Nephron (organoid): Measurements from ENCODE around the gene DDX49.
A peak's percentile ranks its signal among the peaks of the same experiment; 100 is the strongest.
"Not testable (repeated sequence)": the region's sequence is repeated elsewhere in the genome, so short reads cannot be mapped to it uniquely, and the experiment has no call there.

ENCODE experiments used
- H3K27ac Mint-ChIP-seq, 3 experiments: 2 replicates each; pipeline ENCODE4 v1.8.0; 2020; ENCODE audit warnings: mixed read lengths in 3 of 3, mild to moderate bottlenecking in 2 of 3, moderate library complexity in 1 of 3
- H3K27me3 Mint-ChIP-seq: 2 replicates; pipeline ENCODE4 v1.8.0; 2021; ENCODE audit warnings: low read depth, mild to moderate bottlenecking, moderate library complexity, mixed read lengths
- H3K36me3 Mint-ChIP-seq: 2 replicates; pipeline ENCODE4 v1.8.0; 2020; ENCODE audit warnings: low read depth, mixed read lengths
- H3K4me1 Mint-ChIP-seq: 2 replicates; pipeline ENCODE4 v1.8.0; 2020; ENCODE audit warnings: mixed read lengths
- H3K4me3 Mint-ChIP-seq, 3 experiments: 2 replicates each; pipeline ENCODE4 v1.8.0; 2020; ENCODE audit warnings: mild to moderate bottlenecking in 3 of 3, mixed read lengths in 3 of 3, moderate library complexity in 2 of 3
- H3K9me3 Mint-ChIP-seq: 2 replicates; pipeline ENCODE4 v1.8.0; 2020; ENCODE audit warnings: mixed read lengths
- CTCF ChIP-seq, 3 experiments: fragments of 200-600 bp; sonication (generic); IDR thresholded peaks; one replicate each; pipeline ENCODE4 v1.5.0; 2021; ENCODE audit warnings: antibody characterized with exemption in 3 of 3; ENCODE audit not compliant: unreplicated experiment in 3 of 3

Gene DDX49

DNA sequence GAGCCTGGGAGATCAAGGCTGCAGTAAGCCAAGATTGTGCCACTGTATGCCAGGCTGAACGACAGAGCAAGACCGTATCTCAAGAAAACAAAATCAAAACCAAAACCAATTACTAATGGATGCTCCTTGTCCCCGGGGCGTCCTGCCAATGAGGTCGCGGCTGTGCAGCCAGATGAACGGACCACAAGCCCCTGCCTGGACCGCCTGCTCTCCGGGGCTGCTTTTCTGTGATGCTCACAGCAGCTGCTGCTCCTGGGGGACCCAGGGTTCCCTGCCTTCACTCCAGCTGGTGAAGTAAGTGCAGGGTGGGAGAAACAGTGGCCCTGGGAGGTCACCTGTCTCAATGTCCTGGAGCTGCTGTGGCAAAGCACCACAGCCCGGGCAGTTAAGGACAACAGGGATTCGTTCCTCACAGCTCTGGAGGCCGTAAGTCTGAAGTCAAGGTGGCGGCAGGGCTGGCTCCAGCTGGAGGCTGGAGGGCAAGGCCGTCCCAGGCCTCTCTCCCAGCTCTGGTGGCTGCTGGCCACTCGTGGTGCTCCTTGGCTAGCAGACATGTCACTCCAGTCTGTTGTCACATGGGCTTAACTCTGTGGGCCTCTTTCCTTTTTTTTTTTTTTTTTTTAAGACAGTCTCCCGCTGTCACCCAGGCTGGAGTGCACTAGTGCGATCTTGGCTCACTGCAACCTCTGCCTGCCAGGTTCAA is 10.4 kb upstream of the DDX49 start:
- no peaks in the 10 kb centered on the region for H3K9me3 Mint-ChIP-seq
- no peaks in the 10 kb centered on the region for H3K4me1 Mint-ChIP-seq
- H3K27me3 Mint-ChIP-seq, result no peaks in the 10 kb centered on the region
- H3K36me3 Mint-ChIP-seq, result peaks cover 20% of the 10 kb centered on the region
- TF ChIP-seq CTCF (IDR thresholded peaks at IDR 0.05; ENCODE audit: unreplicated experiment in 3 of 3), result no peak
- no peak overlapping the region for H3K4me3 Mint-ChIP-seq
- H3K27ac Mint-ChIP-seq, result no peak overlapping the region

GRCh38 chr19:18910010-18910409 is 9.5 kb upstream of the DDX49 start:
- Mint-ChIP-seq H3K9me3 (no peaks in the 10 kb centered on the region), H3K4me1 (no peaks in the 10 kb centered on the region), H3K27ac (no peak overlapping the region), H3K27me3 (no peaks in the 10 kb centered on the region), H3K4me3 (no peak overlapping the region), H3K36me3 (peaks cover 20% of the 10 kb centered on the region)
- no peak for TF ChIP-seq CTCF (IDR thresholded peaks at IDR 0.05; ENCODE audit: unreplicated experiment in 3 of 3)

GRCh38 chr19:18910801-18911436 is 8.6 kb upstream of the DDX49 start:
- Mint-ChIP-seq H3K4me1 (no peaks in the 10 kb centered on the region), H3K36me3 (peaks cover 19% of the 10 kb centered on the region), H3K4me3 (no peak overlapping the region), H3K27ac (no peak overlapping the region), H3K9me3 (no peaks in the 10 kb centered on the region), H3K27me3 (no peaks in the 10 kb centered on the region)
- TF ChIP-seq CTCF (IDR thresholded peaks at IDR 0.05; ENCODE audit: unreplicated experiment in 3 of 3), result no peak

DNA sequence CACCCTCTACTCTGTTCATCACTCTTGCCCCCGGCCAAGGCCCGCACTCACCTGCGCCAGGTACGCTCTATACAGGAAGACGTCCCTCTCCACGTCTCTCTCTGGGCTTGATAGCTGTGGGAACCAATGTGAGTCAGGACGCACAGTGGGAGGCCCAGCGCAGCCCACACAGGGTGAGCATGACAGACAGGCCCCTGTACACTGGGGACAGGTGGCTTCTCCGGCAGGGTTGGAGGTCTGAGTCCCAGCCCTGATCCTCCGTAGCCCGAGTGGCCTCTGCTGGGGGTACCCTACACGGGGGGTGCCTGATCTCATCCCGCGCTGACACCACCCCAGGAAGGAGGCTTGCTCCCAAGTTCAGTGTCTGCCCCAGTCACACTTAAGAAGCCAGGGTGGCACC is 6.6 kb upstream of the DDX49 start:
- Mint-ChIP-seq H3K27ac (no peak overlapping the region), H3K4me1 (peaks cover 5% of the 10 kb centered on the region), H3K4me3 (no peak overlapping the region), H3K36me3 (peaks cover 23% of the 10 kb centered on the region), H3K27me3 (no peaks in the 10 kb centered on the region), H3K9me3 (no peaks in the 10 kb centered on the region)
- TF ChIP-seq CTCF (IDR thresholded peaks at IDR 0.05; ENCODE audit: unreplicated experiment in 3 of 3), result no peak

- Mint-ChIP-seq H3K27ac (no peak overlapping the region), H3K9me3 (no peaks in the 10 kb centered on the region), H3K4me3 (no peak overlapping the region), H3K27me3 (no peaks in the 10 kb centered on the region), H3K36me3 (peaks cover 23% of the 10 kb centered on the region), H3K4me1 (peaks cover 9% of the 10 kb centered on the region)
- no peak for TF ChIP-seq CTCF (IDR thresholded peaks at IDR 0.05; ENCODE audit: unreplicated experiment in 3 of 3)
Observed at GRCh38 chr19:18913466-18913865, 6.0 kb upstream of the DDX49 start.

DNA sequence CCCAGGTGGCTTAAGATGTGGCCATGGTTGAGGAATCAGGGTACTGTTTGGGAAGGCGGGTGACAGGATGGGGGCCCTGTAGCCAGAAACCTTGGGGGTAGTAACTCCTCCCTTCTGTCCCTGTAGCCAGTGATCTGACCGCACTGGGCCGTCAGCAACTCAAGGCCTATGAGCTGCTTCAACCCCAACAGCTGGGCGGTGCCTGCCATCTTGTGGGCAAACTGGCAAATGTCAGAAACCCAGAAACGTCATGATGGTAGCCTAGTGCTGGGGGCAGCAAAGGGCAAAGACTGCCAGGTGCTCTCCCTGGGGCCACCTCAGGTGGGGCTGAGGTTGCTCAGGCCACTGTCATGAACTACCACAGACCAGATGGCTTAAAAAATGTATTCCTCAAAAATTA is 3.9 kb upstream of the DDX49 start:
- Mint-ChIP-seq H3K36me3 (peaks cover 18% of the 10 kb centered on the region), H3K4me3 (peak overlapping the region; percentile 68 to 80 (median 78)), H3K27me3 (no peaks in the 10 kb centered on the region)

DNA sequence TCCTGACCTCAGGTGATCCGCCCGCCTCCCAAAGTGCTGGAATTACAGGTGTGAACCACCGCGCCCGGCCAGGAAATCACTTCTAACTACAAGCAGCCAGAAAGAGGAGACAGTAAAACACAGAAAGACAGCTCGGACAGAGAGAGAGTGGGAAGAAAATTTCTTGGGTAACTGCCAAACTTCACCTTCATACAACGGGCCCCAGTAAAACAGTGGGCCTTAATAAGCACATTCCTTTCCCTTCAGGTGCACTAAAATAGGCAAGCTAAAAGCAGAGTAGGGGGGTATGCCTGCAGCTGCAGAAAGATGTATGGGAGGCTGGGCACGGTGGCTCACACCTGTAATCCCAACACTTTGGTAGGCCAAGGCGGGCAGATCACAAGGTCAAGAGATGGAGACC is 1.9 kb upstream of the DDX49 start:
- peaks cover 22% of the 10 kb centered on the region for H3K36me3 Mint-ChIP-seq
- not testable (repeated sequence) for H3K9me3 Mint-ChIP-seq, H3K27me3 Mint-ChIP-seq
- H3K4me3 Mint-ChIP-seq, result peak overlapping the region; percentile 79 to 85 (median 83)
- peaks cover 12% of the 10 kb centered on the region for H3K4me1 Mint-ChIP-seq
- peak overlapping the region in 1 of 3 experiments; percentile 16 for H3K27ac Mint-ChIP-seq

More for the DNA sequence above, 3.9 kb upstream of the DDX49 start:
- TF ChIP-seq CTCF (IDR thresholded peaks at IDR 0.05; ENCODE audit: unreplicated experiment in 3 of 3), result peak in 1 of 3 experiments; percentile 18
- no peaks in the 10 kb centered on the region for H3K9me3 Mint-ChIP-seq
- no peak overlapping the region for H3K27ac Mint-ChIP-seq
- H3K4me1 Mint-ChIP-seq, result peaks cover 12% of the 10 kb centered on the region
